ENCODE data around the gene ANAPC16. TPM values are rescaled to one million over a fixed set of nuclear protein-coding genes. Genes with fewer than 3 reads are reported as not detected.

Gene ANAPC16
- total RNA-seq, 1 donor from 2014 or later, result 113 TPM

DNA sequence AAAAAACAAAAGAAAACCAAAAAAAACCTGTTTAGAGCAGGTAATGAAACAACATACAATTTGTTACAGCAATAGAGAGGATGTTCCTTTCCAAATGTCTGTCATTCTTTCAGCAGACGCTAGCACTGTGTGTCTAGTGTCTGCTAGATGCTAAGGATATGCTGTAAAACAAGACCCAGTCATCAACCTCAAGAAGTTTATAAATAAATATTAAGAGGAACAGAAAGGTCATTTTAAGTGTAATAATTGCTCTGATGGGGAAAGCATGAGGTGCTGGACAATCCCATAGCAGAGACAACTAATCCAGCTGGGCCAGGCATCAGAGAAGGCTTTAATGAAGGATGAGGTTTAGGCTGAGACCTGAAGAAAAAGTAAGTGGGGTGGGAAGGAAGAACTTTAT is 23.6 kb downstream of the ANAPC16 start:
- H3K27me3 ChIP-seq (ENCODE audit: low read depth), result no peaks in the 10 kb centered on the region
- H3K27ac ChIP-seq, result no peak overlapping the region
- H3K36me3 ChIP-seq, result peaks cover 28% of the 10 kb centered on the region
- DNase-seq (no peak), ATAC-seq (no peak)
- peaks cover 32% of the 10 kb centered on the region for H3K4me1 ChIP-seq
- H3K4me3 ChIP-seq, result no peak overlapping the region
- intact Hi-C loops (cut with DNase I), result no loop called here
- TF ChIP-seq, protein P1, sequence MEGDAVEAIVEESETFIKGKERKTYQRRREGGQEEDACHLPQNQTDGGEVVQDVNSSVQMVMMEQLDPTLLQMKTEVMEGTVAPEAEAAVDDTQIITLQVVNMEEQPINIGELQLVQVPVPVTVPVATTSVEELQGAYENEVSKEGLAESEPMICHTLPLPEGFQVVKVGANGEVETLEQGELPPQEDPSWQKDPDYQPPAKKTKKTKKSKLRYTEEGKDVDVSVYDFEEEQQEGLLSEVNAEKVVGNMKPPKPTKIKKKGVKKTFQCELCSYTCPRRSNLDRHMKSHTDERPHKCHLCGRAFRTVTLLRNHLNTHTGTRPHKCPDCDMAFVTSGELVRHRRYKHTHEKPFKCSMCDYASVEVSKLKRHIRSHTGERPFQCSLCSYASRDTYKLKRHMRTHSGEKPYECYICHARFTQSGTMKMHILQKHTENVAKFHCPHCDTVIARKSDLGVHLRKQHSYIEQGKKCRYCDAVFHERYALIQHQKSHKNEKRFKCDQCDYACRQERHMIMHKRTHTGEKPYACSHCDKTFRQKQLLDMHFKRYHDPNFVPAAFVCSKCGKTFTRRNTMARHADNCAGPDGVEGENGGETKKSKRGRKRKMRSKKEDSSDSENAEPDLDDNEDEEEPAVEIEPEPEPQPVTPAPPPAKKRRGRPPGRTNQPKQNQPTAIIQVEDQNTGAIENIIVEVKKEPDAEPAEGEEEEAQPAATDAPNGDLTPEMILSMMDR (IDR thresholded peaks at IDR 0.05), result no peak
- H3K9me3 ChIP-seq, result no peaks in the 10 kb centered on the region

DNA sequence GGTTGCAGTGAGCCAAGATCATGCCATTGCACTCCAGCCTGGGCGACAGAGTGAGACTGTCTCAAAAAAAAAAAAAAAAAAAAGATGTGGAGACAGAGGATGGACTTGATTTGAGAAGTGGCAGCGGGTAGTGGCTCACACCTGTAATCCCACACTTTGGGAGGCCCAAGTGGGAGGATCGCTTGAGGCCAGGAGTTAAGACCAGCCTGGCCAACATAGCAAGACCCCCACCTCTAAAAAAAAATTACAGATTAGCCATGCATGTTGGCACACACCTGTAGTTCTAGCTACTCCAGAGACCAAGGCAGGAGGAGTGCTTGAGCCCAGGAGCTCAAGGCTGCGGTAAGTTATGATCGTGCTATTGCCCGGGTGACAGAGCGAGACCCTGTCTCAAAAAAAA is 24.6 kb downstream of the ANAPC16 start:
- Histone ChIP-seq H3K27ac (no peak overlapping the region), H3K4me1 (peaks cover 41% of the 10 kb centered on the region), H3K4me3 (no peak overlapping the region), H3K9me3 (no peaks in the 10 kb centered on the region), H3K27me3 (ENCODE audit: low read depth) (no peaks in the 10 kb centered on the region), H3K36me3 (peaks cover 18% of the 10 kb centered on the region)
- intact Hi-C loops (cut with DNase I), result no loop called here
- DNase-seq, result no peak
- TF ChIP-seq, protein P1 (IDR thresholded peaks at IDR 0.05), result no peak
- ATAC-seq, result no peak

DNA sequence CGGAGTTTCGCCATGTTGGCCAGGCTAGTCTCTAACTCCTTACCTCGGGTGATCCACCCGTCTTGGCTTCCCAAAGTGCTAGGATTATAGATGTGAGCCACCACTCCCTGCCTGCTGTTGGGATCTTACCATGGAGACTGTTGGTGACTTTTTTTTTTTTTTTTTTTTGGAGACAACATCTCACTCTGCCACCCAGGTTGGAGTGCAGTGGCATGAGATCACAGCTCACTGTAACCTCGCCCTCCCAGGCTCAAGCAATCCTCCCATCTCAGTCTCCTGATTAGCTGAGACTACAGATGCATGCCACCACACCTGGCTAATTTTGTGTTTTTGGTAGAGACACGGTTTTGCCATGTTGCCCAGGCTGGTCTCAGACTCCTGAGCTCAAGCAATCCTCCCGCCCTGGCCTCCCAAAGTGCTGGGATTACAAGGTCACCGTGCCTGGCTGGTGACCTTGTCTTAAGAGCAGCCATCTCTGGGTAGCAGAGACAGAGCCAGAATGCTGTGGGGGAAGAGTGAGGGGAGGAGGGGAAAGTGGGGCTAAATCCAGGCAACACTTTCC is 26.0 kb downstream of the ANAPC16 start:
- H3K4me3 ChIP-seq, result no peak overlapping the region
- H3K27me3 ChIP-seq (ENCODE audit: low read depth), result no peaks in the 10 kb centered on the region
- peak overlapping the region; percentile 69 for H3K27ac ChIP-seq
- H3K4me1 ChIP-seq, result peaks cover 55% of the 10 kb centered on the region
- TF ChIP-seq, protein P1 (IDR thresholded peaks at IDR 0.05), result no peak
- intact Hi-C loops (cut with DNase I), result no loop called here
- DNase-seq, result no peak
- H3K36me3 ChIP-seq, result peaks cover 6% of the 10 kb centered on the region
- H3K9me3 ChIP-seq, result no peaks in the 10 kb centered on the region
- ATAC-seq, result no peak

DNA sequence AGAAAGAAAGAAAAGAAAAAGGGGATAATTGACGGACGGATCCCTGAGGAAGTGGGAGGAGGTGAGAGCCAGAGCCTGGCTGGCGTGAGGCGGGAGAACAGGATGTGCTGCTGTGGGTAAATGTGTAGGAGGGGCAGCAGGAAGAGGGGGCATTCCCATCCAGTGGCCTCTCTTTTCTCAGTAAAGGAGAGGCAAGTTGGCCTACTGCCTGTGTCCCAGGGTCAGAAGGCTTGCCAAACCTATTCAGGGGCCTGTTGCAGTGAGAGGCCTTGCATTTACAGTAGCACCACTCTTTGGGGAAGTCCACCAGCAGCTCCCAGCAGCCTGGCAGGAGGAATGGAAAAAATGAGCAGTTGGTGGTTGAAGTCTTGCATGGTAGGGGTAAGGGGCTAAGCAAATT is 26.9 kb downstream of the ANAPC16 start:
- no peaks in the 10 kb centered on the region for H3K9me3 ChIP-seq
- no peaks in the 10 kb centered on the region for H3K36me3 ChIP-seq
- DNase-seq (peak; percentile 69), ATAC-seq (peak; percentile 74 to 75)
- TF ChIP-seq, protein P1 (IDR thresholded peaks at IDR 0.05), result no peak
- H3K27ac ChIP-seq, result peak overlapping the region; percentile 69
- peaks cover 64% of the 10 kb centered on the region for H3K4me1 ChIP-seq
- intact Hi-C loops (cut with DNase I), result no loop called here
- no peak overlapping the region for H3K4me3 ChIP-seq
- H3K27me3 ChIP-seq (ENCODE audit: low read depth), result no peaks in the 10 kb centered on the region

DNA sequence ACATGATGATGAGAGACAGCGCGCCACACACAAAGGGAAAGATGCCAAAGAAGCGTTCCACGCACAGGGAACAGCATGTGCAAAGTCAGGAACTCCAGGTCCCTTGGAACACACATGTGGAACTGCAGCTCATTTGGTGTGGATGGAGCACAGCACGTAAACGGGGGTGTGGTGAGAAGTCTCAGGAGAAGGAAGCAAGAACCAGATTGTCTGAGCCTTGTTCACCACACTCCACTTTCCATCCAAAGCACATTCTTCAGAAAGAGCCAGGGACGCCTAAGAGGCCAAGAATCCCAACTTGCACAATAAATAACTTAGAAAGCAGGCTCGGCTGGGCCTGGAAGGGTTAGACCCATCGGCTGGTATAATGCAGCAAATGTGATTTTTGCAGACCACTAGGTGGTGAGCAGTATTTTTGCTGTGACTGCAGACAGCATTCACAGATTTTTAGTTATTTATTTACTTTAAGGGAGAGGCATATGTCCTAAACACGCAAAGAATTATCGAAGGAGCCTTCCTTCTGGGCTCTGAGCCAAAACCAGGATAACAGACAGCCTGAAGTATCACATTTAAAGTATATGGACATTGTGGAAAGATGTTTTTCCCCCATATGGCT is 28.1 kb downstream of the ANAPC16 start:
- Histone ChIP-seq H3K4me3 (no peak overlapping the region), H3K9me3 (no peaks in the 10 kb centered on the region), H3K36me3 (no peaks in the 10 kb centered on the region), H3K4me1 (peaks cover 77% of the 10 kb centered on the region), H3K27me3 (ENCODE audit: low read depth) (no peaks in the 10 kb centered on the region), H3K27ac (peak overlapping the region; percentile 69)
- intact Hi-C loops (cut with DNase I), result no loop called here
- TF ChIP-seq, protein P1 (IDR thresholded peaks at IDR 0.05), result peak; percentile 43
- DNase-seq (peak; percentile 56), ATAC-seq (peak; percentile 41 to 64)
